Activated naive CD4-positive, alpha-beta T cell treated with anti-CD3 and anti-CD28 coated beads, Interleukin-2, amount 50 U/mL, for 72 hours (primary cell): Measurements from ENCODE around the gene MRPL52. TPM values are rescaled to one million over a fixed set of nuclear protein-coding genes. Genes with fewer than 3 reads are reported as not detected.
"Not testable (repeated sequence)": the region's sequence is repeated elsewhere in the genome, so short reads cannot be mapped to it uniquely, and the experiment has no call there.

Experiments
- ATAC-seq, 2 donors: fragments of 150-1000 bp; cut with Tn5 transposase; 2 replicates each; pipeline ENCODE4 v1.10.0; 2021; ENCODE audit warnings: mild to moderate bottlenecking in 2 of 2, moderate library complexity in 2 of 2
- DNase-seq, 2 donors: peaks; one replicate each; pipeline ENCODE4 v3.0.0; 2021 to 2022; ENCODE audit warnings: low spot score in 2 of 2
- H3K27ac Mint-ChIP-seq, 2 donors: one replicate each; pipeline ENCODE4 v1.8.0; 2022; ENCODE audit warnings: mild to moderate bottlenecking in 2 of 2, mixed read lengths in 2 of 2
- H3K36me3 Mint-ChIP-seq, 2 donors: one replicate each; pipeline ENCODE4 v1.8.0; 2022; ENCODE audit warnings: mixed read lengths in 2 of 2
- H3K9me3 Mint-ChIP-seq, 2 donors: one replicate each; pipeline ENCODE4 v1.8.0; 2022; ENCODE audit warnings: mixed read lengths in 2 of 2
- total RNA-seq, 2 donors: library from RNA; stranded (reverse); gene quantifications; one replicate each; pipeline ENCODE4 v1.2.3, GENCODE V29; 2022

Gene MRPL52
- total RNA-seq, 2 donors from 2014 or later: 112 to 146 TPM

GRCh38 chr14:22843123-22843925 is 13.6 kb downstream of the MRPL52 start:
- Mint-ChIP-seq H3K36me3 (no peaks in the 10 kb centered on the region), H3K9me3 (no peaks in the 10 kb centered on the region), H3K27ac (no peak overlapping the region)
- DNase-seq: no peak
- no peak for ATAC-seq

DNA sequence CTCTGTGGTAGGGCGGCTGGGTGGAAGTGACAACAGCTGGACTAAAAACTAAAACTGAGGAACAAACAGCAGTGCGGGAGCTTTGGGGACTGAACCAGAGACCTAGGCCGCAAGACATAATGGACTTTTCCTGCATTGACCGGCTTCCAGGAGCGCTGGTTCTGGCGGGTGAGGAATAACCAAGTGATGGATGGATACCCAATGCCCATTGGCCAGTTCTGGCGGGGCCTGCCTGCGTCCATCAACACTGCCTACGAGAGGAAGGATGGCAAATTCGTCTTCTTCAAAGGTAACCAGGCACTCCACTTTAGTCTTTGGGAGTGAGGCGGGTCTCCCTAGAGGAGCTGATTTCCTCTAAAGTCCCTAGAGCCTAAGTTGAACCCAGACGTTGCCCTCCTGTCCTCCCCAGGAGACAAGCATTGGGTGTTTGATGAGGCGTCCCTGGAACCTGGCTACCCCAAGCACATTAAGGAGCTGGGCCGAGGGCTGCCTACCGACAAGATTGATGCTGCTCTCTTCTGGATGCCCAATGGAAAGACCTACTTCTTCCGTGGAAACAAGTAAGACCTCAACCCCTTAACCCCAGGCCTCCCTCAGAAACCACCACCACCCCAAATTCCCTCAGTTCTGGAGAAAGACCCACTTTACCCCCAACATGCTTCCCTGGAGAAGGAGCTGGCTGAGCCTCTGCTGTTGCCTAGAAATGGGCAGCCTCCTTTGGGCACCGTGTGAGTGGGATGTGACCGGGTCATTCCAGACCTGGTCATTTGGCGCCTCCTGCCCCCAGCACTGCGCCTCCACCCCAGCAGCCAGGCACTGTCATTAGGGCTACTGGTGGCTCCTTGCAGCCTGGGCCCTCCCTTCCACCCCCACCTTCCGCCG is 14.8 kb downstream of the MRPL52 start:
- Mint-ChIP-seq H3K9me3 (no peaks in the 10 kb centered on the region), H3K36me3 (no peaks in the 10 kb centered on the region), H3K27ac (no peak overlapping the region)
- ATAC-seq (no peak), DNase-seq (no peak)

DNA sequence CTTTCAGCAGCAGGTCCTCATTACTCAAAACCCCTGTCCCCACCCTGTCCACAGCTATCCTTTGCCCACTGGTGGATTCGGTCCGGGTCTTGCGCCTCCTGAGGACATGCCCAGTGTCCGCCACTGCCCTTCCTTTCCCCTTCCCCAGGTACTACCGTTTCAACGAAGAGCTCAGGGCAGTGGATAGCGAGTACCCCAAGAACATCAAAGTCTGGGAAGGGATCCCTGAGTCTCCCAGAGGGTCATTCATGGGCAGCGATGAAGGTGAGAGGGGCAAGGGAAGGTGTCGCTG is 15.4 kb downstream of the MRPL52 start:
- DNase-seq: no peak
- no peaks in the 10 kb centered on the region for H3K36me3 Mint-ChIP-seq
- H3K9me3 Mint-ChIP-seq: no peaks in the 10 kb centered on the region
- H3K27ac Mint-ChIP-seq: no peak overlapping the region
- ATAC-seq: no peak

DNA sequence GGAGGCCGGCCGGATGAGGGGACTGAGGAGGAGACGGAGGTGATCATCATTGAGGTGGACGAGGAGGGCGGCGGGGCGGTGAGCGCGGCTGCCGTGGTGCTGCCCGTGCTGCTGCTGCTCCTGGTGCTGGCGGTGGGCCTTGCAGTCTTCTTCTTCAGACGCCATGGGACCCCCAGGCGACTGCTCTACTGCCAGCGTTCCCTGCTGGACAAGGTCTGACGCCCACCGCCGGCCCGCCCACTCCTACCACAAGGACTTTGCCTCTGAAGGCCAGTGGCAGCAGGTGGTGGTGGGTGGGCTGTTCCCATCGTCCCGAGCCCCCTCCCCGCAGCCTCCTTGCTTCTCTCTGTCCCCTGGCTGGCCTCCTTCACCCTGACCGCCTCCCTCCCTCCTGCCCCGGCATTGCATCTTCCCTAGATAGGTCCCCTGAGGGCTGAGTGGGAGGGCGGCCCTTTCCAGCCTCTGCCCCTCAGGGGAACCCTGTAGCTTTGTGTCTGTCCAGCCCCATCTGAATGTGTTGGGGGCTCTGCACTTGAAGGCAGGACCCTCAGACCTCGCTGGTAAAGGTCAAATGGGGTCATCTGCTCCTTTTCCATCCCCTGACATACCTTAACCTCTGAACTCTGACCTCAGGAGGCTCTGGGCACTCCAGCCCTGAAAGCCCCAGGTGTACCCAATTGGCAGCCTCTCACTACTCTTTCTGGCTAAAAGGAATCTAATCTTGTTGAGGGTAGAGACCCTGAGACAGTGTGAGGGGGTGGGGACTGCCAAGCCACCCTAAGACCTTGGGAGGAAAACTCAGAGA is 16.3 kb downstream of the MRPL52 start:
- Mint-ChIP-seq H3K27ac (peak overlapping the region in 1 of 2 donors; percentile 22), H3K36me3 (no peaks in the 10 kb centered on the region), H3K9me3 (no peaks in the 10 kb centered on the region)
- ATAC-seq: no peak
- peak in 1 of 2 donors; percentile 47 for DNase-seq

- ATAC-seq (no peak), DNase-seq (peak in 1 of 2 donors; percentile 49)
- Mint-ChIP-seq H3K27ac (peak overlapping the region in 1 of 2 donors; percentile 22), H3K36me3 (no peaks in the 10 kb centered on the region), H3K9me3 (no peaks in the 10 kb centered on the region)
These were observed 17.2 kb downstream of the MRPL52 start for GRCh38 chr14:22846811-22847307.

- Mint-ChIP-seq H3K9me3 (no peaks in the 10 kb centered on the region), H3K36me3 (no peaks in the 10 kb centered on the region), H3K27ac (no peak overlapping the region)
- DNase-seq (peak in 1 of 2 donors; percentile 46), ATAC-seq (no peak)
These were observed 18.1 kb downstream of the MRPL52 start for GRCh38 chr14:22847661-22848341.

GRCh38 chr14:22848351-22849164 is 18.9 kb downstream of the MRPL52 start:
- DNase-seq (peak in 1 of 2 donors; percentile 44), ATAC-seq (no peak)
- H3K36me3 Mint-ChIP-seq: no peaks in the 10 kb centered on the region
- H3K27ac Mint-ChIP-seq: peak overlapping the region in 1 of 2 donors; percentile 50
- H3K9me3 Mint-ChIP-seq: no peaks in the 10 kb centered on the region

DNA sequence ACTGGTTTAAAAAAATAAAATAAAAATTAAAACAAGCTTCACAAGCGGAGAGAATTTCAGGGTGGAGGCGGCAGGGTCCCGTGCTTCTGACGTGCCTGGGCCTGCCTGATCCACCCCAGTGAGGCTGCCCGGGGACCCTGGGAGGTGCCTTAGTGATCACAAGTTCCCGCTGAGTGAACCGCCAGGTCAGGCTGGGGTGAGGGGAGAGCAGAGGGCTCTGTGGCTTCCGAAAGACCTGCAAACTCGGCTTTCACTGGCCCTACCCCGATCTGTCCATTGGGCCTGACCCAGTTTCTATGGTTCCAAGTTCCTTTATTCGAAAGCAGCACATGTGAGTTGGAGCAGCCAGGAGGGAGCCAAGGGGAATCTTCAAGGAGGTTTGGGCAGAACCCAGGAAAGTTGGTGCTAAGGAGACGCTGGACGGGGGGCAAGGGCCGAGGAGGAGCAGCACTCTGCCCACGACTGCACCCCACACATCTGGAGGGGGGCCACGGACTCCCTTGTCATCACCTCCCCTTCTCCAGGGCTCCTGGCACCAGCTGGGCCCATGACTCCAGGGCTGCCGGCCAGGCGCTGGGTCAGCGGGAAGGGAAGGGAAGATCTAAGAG is 19.6 kb downstream of the MRPL52 start:
- Mint-ChIP-seq H3K36me3 (no peaks in the 10 kb centered on the region), H3K9me3 (no peaks in the 10 kb centered on the region), H3K27ac (peak overlapping the region in 1 of 2 donors; percentile 50)
- DNase-seq (no peak), ATAC-seq (no peak)

DNA sequence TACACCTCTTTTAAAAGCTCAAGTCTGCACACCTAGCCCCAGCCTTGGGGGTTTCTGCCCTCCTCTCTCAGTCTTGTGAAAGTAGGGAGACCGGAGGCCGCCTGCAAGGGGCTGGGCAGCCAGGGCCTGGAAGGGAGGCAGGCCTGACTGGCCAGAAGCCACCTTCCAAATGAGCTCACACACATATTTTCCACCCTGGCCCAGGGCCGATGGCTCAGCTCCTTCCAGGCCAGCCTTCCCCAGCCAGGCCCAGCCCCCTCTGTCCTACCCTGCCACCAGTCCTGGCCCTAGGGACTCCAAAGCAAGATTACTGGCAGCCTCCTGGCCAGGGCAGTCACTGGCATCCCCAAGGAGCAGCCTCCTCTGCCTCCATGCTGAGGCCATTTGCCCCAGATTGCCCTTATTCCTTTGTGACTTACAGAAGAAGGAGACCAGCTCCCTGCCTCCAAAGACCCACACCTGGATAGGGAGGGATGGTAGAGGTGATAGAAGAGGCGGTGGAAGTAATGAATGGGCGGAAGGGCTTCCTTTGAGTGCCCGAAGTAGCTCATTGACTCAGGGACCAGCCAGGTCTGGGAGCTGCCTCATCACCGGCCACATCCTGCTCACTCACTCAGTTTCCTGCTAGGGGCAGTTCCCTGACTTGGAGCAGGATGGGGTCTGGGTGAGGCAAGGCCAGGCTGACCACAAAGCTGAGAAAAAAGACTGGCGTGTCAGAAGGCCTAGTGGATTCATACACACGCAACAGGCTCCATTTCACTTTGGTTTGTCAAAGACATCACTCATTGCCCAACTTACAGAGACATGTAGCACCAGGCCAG is 21.5 kb downstream of the MRPL52 start:
- DNase-seq (peak in 1 of 2 donors; percentile 86), ATAC-seq (peak; percentile 42 to 92)
- Mint-ChIP-seq H3K36me3 (peaks cover 0 to 2% of the 10 kb centered on the region in 2 donors), H3K9me3 (no peaks in the 10 kb centered on the region), H3K27ac (peak overlapping the region in 1 of 2 donors; percentile 83)

- H3K27ac Mint-ChIP-seq, DNase-seq, H3K9me3 Mint-ChIP-seq, ATAC-seq, H3K36me3 Mint-ChIP-seq: not testable (repeated sequence)
These were observed 22.5 kb downstream of the MRPL52 start for GRCh38 chr14:22852178-22852577.

GRCh38 chr14:22852599-22852939 is 22.9 kb downstream of the MRPL52 start:
- H3K9me3 Mint-ChIP-seq: no peaks in the 10 kb centered on the region
- DNase-seq (no peak), ATAC-seq (no peak)
- H3K36me3 Mint-ChIP-seq: peaks cover 0 to 5% of the 10 kb centered on the region in 2 donors
- peak overlapping the region in 1 of 2 donors; percentile 82 for H3K27ac Mint-ChIP-seq

GRCh38 chr14:22852940-22853767 is 23.5 kb downstream of the MRPL52 start:
- H3K9me3 Mint-ChIP-seq: no peaks in the 10 kb centered on the region
- H3K27ac Mint-ChIP-seq: peak overlapping the region in 1 of 2 donors; percentile 82
- DNase-seq (peak; percentile 86 to 99), ATAC-seq (peak; percentile 61 to 85)
- peaks cover 0 to 5% of the 10 kb centered on the region in 2 donors for H3K36me3 Mint-ChIP-seq

DNA sequence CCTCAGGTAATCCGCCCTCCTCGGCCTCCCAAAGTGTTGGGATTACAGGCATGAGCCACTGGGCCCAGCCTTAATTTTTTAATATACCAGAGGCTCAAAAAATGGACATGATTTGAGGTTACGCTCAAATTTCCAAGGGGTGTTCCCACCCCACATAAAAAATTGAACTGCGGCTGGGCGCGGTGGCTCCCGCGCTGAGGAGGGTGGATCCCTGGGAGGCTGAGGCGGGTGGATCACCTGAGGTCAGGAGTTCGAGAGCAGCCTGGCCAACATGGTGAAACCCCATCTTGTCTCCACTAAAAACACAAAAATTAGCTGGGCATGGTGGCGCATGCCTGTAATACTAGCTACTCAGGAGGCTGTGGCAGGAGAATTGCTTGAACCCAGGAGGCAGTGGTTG is 24.6 kb downstream of the MRPL52 start:
- H3K9me3 Mint-ChIP-seq, ATAC-seq, H3K27ac Mint-ChIP-seq, DNase-seq, H3K36me3 Mint-ChIP-seq: not testable (repeated sequence)
